ENCODE results near the gene SASH3.
"Not testable (repeated sequence)": the region's sequence is repeated elsewhere in the genome, so short reads cannot be mapped to it uniquely, and the experiment has no call there.

SASH3 gene

GRCh38 chrX:129779747-129780146, at the start of gene SASH3:
Gene SASH3 (plus strand): TSS chrX:129779949. CDS start chrX:129780098, 149 bp downstream.
- no peak for DNase-seq

DNA sequence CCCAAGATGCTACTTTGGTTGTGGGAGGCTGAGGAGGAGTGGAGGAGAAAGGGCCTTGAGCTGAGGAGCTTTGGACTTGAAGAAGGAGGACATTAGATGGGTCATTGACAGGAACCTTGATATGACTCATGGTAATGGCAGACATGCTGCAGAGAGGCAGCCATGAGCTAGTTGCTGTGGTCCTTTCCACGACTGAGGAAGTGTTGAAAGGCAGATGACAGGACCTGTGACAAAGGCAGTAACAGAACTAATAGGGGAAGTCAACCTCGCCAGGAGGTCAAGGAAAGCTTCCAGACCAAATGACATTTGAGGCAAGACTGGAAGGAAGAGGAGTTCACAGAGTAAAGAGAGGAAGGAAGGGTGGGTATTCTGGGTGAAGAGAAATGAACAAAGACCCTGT, 48.5 kb upstream of the SASH3 start:
- no peak for DNase-seq

GRCh38 chrX:129732857-129733256, 46.9 kb upstream of the SASH3 start:
- DNase-seq, result no peak

GRCh38 chrX:129733335-129733734, 46.4 kb upstream of the SASH3 start:
- no peak for DNase-seq

GRCh38 chrX:129736491-129736890, 43.3 kb upstream of the SASH3 start:
- DNase-seq, result no peak

- DNase-seq, result no peak
Measured at GRCh38 chrX:129737916-129738315, 41.8 kb upstream of the SASH3 start.

DNA sequence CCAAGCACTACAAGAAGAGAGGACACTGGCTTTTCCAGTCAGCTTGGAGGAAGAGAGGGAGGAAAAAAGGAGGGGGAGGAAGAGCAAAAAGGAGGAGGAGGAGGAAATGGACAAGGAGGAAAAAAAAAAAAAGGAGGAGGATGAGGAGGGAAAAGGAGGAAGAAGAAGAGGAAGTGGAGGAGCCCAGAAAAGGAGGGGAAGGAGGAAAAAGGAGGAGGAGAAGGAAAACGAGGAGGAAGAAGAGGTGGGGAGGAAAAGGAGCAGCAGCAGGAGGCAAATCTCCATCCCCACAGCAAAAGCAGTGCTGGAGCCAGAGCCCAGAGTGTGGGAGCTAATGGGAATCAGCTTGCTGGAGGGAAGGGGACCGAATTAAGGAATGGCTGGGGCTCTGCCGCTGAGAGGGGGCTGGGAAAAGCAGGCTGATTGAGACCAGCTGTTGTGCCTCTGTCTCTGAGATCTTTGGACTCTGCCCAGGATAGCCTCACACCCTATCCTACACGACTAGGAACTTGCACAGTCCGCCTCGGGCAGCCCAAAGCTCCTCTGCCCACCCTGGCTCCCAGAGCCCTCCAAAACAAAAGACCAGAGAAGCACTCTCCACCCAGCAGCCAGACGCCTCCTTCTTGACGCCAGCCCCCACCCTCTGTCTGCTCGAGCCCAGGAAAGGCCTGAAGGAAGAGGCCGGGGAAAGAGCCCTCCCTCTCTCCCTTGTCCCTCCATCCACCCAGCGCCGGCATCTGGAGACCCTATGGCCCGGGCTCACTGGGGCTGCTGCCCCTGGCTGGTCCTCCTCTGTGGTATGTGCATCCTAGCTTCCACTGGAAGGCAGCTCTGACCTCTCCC, 41.1 kb upstream of the SASH3 start, which contains the start of gene XPNPEP2:
XPNPEP2 (plus strand) TSS at position 514 of the 843 bp plus-strand sequence; CDS start at position 749, 235 bp downstream.
- DNase-seq, result no peak

DNA sequence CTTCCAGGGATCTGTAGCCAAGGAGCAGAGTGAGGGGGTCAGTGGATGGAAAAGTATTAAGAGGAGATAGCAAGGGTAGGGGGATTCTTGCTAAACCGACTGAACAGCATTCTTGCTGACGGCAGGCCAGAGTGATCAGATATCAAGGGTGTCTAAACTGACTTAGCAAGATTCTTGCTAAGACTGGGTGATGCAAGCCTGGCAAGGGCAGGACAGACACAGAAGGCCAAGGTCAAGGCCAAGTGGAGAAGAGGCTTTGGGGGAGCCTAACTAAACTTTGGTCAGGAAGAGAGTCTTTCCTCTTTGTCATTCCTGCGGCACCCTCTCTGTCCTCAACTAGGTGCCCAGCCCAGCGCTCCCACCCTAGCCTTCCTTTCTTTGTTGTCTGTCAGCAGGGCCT, 40.2 kb upstream of the SASH3 start:
- no peak for DNase-seq

DNA sequence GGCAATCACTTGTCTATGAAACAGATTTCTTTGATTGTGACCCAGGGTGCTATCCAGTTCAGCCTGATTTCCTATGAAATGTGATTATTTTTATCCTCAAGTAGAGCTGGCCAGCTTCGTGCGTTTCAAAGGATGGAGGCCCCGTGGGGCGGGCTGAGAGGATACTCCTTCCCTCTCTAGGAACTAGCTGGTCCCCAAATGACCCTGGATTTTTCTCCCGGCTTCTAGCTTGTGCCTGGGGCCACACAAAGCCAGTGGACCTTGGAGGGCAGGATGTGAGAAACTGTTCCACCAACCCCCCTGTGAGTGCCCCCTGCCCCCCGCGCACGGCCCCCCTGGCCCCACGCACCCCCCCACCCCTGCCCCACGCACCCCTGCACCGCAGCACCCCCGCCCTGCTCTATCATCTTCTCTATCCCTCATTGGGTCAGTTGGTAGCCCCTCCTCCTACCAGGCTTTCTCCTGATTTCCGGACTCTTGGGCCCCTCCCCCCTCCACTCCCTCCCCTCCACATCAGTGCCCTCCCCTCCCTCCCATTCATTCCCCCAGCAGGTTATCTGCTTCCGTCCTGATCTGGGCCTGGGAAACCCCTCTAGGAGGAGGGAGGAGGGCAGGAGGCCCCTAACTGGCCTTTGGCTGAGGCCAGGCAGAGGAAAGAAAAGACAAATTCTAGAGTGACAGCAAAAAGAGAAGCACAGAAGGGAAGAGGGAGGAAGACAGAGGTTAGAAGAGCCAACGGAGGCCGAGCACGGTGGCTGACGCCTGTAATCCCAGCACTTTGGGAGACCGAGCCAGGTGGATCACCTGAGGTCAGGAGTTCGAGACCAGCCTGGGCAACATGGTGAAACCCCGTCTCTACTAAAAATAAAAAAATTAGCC, 37.6 kb upstream of the SASH3 start:
- no peak for DNase-seq

DNA sequence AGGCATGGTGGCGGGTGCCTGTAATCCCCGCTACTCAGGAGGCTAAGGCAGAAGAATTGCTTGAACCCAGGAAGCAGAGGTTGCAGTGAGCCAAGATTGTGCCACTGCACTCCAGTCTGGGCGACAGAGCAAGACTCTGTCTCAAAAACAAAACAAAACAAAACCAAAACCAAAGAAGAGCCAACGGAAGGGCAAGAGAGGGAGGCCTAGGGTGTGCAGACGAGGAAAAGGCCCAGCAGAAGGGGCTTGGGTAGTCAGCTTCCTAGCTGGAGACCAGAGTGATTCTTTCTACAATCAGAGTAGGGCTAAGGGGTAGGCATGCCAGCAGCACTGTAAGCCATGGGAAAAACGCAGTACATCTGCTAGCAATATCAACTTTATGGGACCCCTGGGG, 37.0 kb upstream of the SASH3 start:
- DNase-seq, result not testable (repeated sequence)

DNA sequence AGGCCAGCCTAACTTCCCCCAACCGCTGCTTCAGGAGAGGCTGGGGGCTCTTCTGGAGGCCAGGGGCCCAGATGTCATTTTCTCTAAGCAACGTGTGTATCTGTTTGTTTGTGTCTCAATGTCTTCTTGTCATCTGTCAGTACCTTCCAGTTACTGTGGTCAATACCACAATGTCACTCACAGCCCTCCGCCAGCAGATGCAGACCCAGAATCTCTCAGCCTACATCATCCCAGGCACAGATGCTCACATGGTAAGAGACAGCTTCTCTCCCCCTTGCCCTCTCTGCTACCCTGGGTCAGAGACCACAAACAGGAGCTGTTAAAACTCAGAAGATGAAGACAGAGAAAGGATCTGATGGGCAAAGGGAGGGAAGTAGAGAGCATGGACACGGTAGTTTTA, 35.9 kb upstream of the SASH3 start:
- no peak for DNase-seq

- DNase-seq, result no peak
Measured at GRCh38 chrX:129744861-129745321, 34.9 kb upstream of the SASH3 start.

DNA sequence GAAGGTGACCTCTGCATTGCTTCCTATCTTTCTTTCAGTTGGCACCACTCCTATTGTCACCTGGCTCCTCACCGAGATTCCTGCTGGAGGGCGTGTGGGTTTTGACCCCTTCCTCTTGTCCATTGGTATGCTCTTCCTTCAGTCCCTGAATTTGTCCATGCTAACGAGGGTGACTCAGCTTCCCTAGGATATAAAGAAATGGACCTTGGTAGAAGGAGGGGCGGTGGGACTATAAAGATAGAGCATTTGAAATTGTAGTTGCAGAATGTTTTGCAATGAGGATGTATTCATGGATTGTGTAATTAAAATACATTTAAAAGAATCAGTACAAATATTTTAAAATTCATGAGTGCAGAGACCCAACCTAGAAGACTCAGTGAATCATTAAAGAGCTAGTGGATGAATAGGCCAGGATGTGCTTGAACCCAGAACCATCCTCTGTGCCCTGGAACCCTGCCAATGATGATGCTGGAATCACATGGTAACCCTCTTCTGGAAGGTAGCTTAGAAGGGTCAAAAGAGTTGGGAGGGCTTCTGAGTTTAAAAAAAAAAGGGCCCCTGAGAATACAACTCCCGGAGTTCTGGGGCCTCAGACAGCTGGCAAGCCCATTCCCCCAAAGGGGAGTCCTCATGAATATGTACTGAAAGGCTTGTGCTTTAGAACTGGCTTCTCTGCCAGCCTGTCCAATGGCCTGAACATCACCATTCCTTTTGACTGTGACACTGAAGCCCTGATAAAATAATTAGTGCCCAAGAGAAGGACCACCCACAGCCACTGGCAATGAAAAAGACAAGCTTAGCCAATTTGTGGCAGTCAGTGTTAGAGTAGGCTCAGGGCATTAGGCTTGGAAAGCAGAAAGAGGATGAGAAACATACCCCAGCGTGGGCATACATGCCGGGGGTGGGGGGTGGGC, 32.9 kb upstream of the SASH3 start:
- no peak for DNase-seq

DNA sequence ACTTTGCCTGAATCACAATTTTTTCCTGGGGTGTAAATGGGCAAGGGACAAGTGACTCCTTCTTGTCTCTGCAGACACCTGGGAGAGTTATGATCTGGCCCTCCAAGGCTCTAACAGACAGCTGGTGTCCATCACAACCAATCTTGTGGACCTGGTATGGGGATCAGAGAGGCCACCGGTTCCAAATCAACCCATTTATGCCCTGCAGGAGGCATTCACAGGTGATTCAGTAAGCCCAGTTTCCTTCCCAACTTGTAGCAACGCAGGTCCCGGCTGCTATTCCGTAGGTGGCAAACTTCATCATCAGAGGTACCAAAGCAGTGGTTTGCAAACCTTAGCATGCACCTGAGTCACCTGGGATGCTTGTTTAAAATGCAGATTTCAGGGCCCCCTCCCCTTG, 32.2 kb upstream of the SASH3 start:
- no peak for DNase-seq

- DNase-seq, result no peak
Measured at GRCh38 chrX:129748305-129748704, 31.4 kb upstream of the SASH3 start.

GRCh38 chrX:129749069-129749468, 30.7 kb upstream of the SASH3 start:
- DNase-seq, result no peak

DNA sequence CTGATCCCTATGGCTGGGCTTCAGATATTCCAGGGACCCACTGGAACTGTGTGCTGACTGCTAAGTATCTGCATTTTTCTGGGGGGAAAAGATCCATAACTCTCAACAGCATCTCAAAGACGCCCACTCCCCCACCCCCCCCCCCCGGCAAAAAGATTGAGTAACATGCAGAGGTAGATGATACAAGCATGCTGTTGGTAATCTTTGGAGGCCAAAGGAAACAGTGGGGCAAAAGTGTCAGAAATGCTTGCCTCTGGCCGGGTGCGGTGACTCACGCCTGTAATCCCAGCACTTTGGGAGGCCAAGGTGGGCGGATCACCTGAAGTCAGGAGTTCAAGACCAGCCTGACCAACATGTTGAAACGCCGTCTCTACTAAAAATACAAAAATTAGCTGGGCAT, 28.8 kb upstream of the SASH3 start:
- DNase-seq, result no peak

DNA sequence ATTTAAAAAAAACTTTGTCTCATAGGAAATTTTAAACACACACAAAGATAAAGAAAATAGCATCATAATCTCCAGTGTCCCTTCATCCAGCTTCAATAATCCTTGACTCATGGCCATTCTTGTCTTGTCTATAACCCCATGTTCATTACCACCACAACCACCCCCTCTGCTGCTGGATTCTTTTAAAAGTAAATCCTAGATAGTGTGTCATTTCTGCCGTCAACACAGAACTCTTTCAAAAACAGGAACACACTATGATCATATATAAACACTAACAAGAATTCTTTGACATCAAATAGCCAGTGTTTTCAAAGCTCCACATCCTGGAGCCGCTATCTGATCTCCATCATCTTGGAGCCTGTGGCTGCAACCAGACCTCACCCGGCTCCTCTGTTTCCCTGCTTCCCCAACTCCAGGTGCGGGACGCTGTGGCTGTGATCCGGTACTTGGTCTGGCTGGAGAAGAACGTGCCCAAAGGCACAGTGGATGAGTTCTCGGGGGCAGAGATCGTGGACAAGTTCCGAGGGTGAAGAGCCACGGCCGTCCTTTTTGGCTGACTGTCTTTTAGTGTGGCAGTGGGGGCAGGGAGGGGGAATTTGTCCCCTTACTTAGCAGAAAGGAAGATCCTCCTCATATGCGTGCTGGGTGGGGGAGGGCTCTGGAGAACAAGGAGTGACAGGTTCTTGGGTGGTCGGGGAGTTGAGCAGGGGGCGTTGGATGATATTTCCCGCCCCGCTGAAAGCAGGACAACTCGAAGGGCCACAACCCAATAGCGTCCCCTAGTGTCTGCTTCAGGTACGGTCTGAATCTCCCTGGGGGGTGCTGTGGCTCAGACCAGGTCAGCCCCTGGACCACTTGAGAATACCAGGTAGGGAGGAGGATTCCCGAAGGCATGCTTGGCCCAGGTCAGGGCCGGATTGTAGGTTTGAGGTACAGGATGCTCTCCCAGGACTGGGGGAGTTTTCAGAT, 25.4 kb upstream of the SASH3 start:
- DNase-seq, result no peak

- DNase-seq, result no peak
Measured at GRCh38 chrX:129755779-129756650, 23.7 kb upstream of the SASH3 start.

- DNase-seq, result no peak
Measured at GRCh38 chrX:129759576-129760061, 20.1 kb upstream of the SASH3 start.
